GM23338 (cell line): Measurements from ENCODE around the gene GMPR.

Experiments
- CTCF ChIP-seq, 2 experiments: fragments of 200-600 bp in 1 of 2; sonication (generic) in 1 of 2; conservative IDR thresholded peaks; 2 replicates each; pipeline versions ENCODE4 v1.5.1 to v1.6.1; 2016 to 2017; ENCODE audit warnings: antibody characterized with exemption in 2 of 2, low read depth in 2 of 2, mild to moderate bottlenecking in 2 of 2, moderate library complexity in 1 of 2
- ETS1 ChIP-seq: IDR thresholded peaks from 2 replicates; pipeline ENCODE4 v1.6.1; 2016; ENCODE audit warnings: antibody characterized with exemption
- EZH2 ChIP-seq: fragments of 200-600 bp; sonication (generic); IDR thresholded peaks from one replicate; pipeline ENCODE4 v1.8.0; 2017; ENCODE audit warnings: antibody characterized with exemption, mild to moderate bottlenecking, low read depth; ENCODE audit not compliant: unreplicated experiment
- EZH2phosphoT487 ChIP-seq: fragments of 200-600 bp; sonication (generic); IDR thresholded peaks from one replicate; pipeline ENCODE4 v1.8.1; 2018; ENCODE audit warnings: antibody characterized with exemption; ENCODE audit not compliant: unreplicated experiment
- JUNB ChIP-seq: IDR thresholded peaks from one replicate; pipeline ENCODE4 v1.6.1; 2016; ENCODE audit warnings: antibody characterized with exemption; ENCODE audit not compliant: unreplicated experiment
- POLR2AphosphoS5 ChIP-seq: IDR thresholded peaks from 2 replicates; pipeline ENCODE4 v1.6.1; 2016; ENCODE audit warnings: antibody characterized with exemption, low read depth
- REST ChIP-seq: IDR thresholded peaks from one replicate; pipeline ENCODE4 v1.6.1; 2018; ENCODE audit warnings: antibody characterized with exemption; ENCODE audit not compliant: unreplicated experiment
- ZNF331 ChIP-seq: fragments of 250-450 bp; sonication (Bioruptor Pico); IDR thresholded peaks from 2 replicates; pipeline ENCODE4 v1.5.0; 2020; ENCODE audit warnings: low read depth, mild to moderate bottlenecking, moderate library complexity
- TF ChIP-seq, protein P1 (sequence below): fragments of 250-450 bp; sonication (Bioruptor Pico); IDR thresholded peaks from 2 replicates; pipeline ENCODE4 v1.5.0; 2020; ENCODE audit warnings: mild to moderate bottlenecking, moderate library complexity

DNA sequence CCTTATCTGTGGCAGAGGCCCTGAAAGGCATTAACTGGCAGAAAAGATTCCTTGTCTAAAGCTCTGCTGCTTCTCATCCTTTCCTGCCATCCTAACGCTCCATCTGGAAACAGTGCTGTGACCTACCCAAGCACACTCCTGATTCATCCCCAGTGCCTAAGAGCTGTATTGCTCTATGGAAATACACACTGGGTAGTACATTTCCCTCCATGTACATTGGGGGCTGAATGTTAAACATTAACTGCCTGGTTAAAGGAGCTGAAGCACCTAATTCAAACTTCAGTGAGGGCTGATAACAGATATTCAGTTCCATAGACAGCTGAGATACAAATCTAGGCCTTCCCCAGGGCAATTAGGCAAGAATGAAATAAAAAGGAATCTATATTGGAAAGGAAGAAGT, 36.7 kb upstream of the GMPR start:
- TF ChIP-seq EZH2phosphoT487, result no peak
- TF ChIP-seq CTCF (conservative IDR thresholded peaks at IDR 0.05; ENCODE audit: low read depth in 2 of 2), result no peak
- TF ChIP-seq, protein P1, sequence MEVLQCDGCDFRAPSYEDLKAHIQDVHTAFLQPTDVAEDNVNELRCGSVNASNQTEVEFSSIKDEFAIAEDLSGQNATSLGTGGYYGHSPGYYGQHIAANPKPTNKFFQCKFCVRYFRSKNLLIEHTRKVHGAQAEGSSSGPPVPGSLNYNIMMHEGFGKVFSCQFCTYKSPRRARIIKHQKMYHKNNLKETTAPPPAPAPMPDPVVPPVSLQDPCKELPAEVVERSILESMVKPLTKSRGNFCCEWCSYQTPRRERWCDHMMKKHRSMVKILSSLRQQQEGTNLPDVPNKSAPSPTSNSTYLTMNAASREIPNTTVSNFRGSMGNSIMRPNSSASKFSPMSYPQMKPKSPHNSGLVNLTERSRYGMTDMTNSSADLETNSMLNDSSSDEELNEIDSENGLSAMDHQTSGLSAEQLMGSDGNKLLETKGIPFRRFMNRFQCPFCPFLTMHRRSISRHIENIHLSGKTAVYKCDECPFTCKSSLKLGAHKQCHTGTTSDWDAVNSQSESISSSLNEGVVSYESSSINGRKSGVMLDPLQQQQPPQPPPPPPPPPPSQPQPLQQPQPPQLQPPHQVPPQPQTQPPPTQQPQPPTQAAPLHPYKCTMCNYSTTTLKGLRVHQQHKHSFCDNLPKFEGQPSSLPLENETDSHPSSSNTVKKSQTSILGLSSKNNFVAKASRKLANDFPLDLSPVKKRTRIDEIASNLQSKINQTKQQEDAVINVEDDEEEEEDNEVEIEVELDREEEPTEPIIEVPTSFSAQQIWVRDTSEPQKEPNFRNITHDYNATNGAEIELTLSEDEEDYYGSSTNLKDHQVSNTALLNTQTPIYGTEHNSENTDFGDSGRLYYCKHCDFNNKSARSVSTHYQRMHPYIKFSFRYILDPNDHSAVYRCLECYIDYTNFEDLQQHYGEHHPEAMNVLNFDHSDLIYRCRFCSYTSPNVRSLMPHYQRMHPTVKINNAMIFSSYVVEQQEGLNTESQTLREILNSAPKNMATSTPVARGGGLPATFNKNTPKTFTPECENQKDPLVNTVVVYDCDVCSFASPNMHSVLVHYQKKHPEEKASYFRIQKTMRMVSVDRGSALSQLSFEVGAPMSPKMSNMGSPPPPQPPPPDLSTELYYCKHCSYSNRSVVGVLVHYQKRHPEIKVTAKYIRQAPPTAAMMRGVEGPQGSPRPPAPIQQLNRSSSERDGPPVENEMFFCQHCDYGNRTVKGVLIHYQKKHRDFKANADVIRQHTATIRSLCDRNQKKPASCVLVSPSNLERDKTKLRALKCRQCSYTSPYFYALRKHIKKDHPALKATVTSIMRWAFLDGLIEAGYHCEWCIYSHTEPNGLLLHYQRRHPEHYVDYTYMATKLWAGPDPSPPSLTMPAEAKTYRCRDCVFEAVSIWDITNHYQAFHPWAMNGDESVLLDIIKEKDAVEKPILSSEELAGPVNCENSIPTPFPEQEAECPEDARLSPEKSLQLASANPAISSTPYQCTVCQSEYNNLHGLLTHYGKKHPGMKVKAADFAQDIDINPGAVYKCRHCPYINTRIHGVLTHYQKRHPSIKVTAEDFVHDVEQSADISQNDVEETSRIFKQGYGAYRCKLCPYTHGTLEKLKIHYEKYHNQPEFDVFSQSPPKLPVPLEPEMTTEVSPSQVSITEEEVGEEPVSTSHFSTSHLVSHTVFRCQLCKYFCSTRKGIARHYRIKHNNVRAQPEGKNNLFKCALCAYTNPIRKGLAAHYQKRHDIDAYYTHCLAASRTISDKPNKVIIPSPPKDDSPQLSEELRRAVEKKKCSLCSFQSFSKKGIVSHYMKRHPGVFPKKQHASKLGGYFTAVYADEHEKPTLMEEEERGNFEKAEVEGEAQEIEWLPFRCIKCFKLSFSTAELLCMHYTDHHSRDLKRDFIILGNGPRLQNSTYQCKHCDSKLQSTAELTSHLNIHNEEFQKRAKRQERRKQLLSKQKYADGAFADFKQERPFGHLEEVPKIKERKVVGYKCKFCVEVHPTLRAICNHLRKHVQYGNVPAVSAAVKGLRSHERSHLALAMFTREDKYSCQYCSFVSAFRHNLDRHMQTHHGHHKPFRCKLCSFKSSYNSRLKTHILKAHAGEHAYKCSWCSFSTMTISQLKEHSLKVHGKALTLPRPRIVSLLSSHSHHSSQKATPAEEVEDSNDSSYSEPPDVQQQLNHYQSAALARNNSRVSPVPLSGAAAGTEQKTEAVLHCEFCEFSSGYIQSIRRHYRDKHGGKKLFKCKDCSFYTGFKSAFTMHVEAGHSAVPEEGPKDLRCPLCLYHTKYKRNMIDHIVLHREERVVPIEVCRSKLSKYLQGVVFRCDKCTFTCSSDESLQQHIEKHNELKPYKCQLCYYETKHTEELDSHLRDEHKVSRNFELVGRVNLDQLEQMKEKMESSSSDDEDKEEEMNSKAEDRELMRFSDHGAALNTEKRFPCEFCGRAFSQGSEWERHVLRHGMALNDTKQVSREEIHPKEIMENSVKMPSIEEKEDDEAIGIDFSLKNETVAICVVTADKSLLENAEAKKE (CRISPR knock-in tag), result no peak
- TF ChIP-seq POLR2AphosphoS5, result no peak
- no peak for TF ChIP-seq EZH2
- no peak for TF ChIP-seq REST
- no peak for TF ChIP-seq JUNB
- TF ChIP-seq ZNF331 (CRISPR knock-in tag), result no peak
- no peak for TF ChIP-seq ETS1
